T-helper 1 cell treated with Interleukin-12 subunit alpha and Interleukin-12 subunit beta and Interleukin-4 antibody, amounts not matched to agents 30 ng/mL and 1 ng/mL, for 36 hours (primary cell): ENCODE measurements around the gene ADIPOR2. TPM values are rescaled to one million over a fixed set of nuclear protein-coding genes. Genes with fewer than 3 reads are reported as not detected.
"Not testable (repeated sequence)": the region's sequence is repeated elsewhere in the genome, so short reads cannot be mapped to it uniquely, and the experiment has no call there.

ENCODE experiments used
- intact Hi-C: fragments of 100-400 bp; cut with micrococcal nuclease; formaldehyde crosslinking; loops from one replicate; pipeline ENCODE4 v1.15.1; 2024
- total RNA-seq: library from RNA; stranded (reverse); gene quantifications from 2 replicates; pipeline ENCODE4 v1.2.3, GENCODE V29; 2022

ADIPOR2 gene
- total RNA-seq, 1 donor from 2014 or later: 55.8 TPM

DNA sequence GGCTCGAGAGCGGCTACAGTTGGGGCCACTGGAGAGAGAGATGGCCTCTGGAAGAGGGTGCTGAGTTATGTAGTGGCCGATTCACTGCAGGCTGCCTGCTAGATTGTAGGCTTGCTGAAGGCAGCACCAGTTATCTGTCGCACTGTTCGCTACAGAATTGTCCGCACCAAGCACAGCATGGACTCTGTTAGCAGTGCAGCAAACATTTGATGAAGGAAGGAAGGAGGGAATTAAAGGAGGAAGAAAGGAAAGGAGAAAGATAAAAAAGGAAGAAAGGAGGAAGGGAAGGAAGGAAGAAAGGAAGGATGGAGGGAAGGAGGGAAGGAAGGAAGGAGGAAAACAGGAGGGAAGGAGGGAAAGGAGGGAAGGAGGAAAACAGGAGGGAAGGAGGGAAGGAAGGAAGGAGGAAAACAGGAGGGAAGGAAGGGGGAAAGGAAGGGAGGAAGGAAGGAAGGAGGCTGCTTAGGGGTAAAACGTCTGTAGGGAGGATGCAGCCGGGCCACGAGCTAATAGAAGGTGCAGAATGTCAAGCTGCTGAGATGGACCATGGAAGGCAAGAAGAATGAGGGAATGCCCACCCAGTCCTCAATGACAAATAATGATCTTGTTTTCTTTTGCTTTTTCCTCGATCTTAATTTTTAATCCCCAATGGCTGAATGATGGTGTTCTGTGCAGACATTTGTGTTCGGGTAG is 27.3 kb upstream of the ADIPOR2 start:
- intact Hi-C loops: no loop called here

DNA sequence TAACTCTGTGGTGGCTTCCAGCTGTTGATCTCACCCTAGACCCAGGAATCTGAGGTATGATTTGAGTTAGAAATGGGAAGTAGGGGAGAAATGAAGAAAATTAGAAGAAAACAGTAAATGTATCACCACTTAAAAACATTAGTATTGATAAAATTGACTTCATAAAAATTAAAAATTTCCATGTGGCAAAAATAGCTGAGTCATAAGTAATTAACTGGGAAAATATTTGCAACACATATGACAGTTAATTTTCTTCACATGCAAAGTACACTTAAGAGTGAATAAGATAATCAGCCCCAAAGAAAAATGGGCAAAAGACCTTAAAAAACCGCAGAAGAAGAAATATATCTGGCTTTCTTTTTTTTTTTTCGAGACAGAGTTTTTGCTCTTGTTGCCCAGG is 25.5 kb upstream of the ADIPOR2 start:
- intact Hi-C loops: no loop called here

DNA sequence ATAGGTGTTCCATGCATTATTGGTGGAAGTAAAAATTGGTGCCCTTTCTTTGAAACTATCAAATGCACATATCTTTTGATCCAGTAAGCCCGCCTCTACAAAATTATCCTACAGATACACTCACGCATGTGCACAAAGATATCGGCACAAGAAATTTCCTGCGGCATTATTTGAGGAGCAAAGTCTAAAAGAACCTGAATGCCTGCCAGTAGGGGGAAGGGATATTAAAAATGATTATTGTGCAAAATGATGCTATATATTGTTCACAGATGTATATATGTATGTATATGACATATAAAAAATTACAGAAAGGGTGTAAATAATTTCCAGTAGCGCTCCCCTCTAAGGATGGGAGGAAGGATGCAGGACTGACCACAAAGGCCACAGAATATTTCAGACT is 24.7 kb upstream of the ADIPOR2 start:
- intact Hi-C loops: loop anchor here (1.0 kb wide), 1 partner anchor 24 kb away; no protein-coding TSS in a partner anchor

DNA sequence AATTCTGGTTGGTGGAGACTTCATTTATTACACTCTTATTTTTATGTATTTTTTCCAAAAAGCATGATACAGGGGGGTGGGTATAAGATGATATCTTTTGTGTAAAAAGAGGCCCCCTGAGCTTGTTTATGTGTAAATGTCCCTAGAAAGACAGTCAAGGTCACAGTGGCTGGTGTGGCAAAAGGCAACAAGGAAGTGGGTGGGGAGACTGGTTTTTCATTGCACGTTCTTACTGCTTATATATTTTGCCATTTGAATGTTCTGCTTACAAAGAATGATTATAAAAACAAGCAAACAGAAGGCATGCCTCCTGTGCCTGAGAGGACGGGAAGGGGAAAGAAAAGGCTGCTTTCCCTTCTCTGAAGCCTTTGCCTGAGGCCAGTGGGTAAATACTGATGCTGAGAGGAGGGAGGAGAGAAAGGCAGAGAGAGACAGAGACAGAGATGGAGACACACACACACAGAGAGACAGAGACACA is 24.1 kb upstream of the ADIPOR2 start:
- intact Hi-C loops: loop anchor here (1.0 kb wide), 1 partner anchor 24 kb away; no protein-coding TSS in a partner anchor

DNA sequence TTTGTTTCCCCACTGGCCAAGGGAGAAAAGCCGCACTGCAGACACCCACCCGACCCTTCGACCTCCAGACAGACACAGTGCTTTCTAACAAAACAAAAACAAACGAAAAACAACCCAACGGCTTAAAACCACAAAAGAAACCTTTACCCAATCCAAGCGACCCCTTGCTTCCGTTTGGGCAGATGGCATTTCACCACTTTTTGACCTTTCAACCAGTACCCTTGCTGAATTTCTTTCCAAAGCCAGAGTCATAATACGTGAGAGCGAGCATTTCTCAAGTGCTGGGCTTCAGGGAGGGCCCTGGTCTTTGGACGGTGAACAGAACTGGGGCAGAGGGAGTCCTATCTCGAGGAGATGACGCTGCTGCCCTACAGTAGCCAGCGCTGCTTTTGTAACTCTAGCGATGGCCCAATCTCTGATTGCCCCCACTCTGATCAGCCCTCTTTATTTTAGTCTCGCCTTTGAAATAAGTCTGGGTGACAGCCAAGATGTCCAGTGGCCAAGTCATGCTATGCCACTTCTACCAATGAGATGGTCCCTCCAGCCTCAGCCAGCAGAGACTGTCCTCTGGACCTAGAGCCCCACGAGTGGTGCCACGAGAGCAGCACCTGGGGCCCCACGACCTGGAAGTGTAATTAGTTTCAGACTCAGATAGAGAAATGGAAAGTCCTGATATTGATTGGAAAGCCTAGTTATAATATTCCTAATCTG is 21.9 kb upstream of the ADIPOR2 start:
- intact Hi-C loops: no loop called here

DNA sequence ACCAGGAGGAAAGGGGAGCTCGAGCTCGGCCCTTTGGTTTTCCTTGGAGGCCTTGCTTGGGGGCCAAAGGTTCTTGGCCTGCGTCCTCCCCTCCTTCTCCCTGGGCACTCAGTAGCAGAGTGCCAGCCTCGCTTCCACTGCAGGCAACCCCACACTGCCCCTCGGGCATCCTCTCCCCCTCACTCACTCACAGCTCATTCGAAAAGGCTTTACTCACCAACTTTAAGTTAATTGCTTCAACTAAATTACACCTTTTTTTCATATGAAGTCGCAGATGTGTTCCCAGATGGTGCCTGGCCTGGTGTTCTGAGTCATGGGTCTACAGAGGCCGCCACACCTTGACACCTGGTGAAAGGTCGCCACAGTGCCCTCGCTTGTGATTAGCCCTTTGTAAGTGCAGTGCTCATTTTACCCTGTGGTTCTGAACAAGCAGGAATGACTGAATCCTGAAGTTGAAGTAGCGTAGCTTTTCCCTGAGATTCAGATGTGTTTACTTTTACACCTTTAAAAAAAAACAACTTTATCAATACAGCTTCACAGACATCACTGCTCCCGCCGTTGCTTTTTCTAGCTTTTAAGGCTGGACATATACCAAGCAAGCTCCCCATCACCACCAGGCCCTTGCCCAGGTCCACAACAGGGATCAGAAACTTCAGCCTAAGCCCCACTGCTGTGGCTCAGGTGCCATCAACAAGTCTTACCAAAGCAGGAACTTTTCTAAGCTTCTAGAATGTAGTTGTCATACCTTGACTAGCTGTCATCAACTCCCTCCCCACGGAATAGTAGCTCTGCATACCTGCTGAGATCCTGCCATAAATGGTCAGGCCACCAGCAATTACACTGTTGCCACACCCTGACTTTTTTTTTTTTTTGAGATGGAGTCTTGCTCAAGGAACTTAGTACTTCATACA is 20.3 kb upstream of the ADIPOR2 start:
- intact Hi-C loops: no loop called here

DNA sequence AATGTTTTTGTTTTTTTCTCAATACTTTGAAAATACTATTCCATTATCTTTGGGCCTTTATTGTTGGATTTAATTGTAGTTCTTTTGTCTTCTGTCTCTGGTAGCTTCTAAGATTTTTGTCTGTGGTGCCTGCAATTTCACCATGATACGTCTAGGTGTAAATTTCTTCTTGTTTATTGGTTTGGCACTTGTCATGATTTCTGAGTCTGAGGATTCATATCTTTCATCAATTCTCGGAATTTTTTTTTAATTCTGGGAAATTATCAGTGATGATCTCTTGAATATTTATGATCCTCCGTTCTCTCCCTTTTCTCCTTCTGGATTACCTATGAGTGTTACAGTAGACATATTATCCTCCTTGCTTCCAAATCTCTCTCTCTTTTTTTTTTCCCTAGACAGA is 14.8 kb upstream of the ADIPOR2 start:
- intact Hi-C loops: no loop called here

DNA sequence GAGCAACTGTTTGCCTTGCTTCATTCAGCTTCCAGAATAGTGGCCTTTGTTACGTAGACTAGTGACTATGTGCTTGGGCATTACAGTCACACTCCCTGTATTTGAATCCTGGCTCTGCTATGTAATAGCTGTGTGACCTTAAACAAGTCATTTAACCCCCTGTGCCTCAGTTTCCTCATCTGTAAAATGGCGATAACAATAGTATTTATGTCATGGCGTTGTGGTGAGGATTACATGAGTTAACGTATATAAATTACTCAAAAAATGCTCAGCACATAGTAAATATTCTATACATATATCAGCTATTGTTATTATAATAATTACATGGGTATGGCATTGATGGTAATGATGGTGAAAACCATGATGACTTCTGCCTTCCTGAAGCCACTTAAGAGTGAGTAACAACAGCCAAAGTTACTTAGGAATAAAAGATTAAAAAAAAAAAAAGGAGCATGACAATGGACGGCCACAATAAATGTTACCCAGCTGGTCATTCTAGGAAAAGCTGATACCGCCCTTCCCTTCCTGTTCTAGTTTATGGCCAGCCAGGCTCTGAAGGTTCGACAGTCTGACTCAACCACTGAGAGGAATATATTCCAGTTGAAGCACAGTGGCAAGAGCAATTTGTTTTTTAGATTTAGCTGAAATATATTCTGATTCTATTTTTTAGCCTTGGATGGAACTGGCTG is 9.9 kb upstream of the ADIPOR2 start:
- intact Hi-C loops: no loop called here

DNA sequence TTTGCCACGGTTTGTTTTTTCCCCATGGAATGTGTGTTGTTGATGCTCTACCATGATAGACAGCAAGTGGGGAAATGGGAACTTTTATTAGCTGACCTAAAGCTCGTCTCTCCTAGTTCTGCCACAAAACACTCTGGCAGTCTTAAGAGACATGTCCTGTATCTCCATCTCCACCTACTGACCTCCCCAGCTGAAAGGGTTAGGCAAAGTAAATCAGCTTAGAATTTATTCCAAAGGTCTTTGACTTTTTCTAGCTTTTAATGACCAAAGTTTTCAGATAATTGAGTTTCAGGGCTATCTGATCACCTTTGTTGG is 9.4 kb upstream of the ADIPOR2 start:
- intact Hi-C loops: no loop called here

DNA sequence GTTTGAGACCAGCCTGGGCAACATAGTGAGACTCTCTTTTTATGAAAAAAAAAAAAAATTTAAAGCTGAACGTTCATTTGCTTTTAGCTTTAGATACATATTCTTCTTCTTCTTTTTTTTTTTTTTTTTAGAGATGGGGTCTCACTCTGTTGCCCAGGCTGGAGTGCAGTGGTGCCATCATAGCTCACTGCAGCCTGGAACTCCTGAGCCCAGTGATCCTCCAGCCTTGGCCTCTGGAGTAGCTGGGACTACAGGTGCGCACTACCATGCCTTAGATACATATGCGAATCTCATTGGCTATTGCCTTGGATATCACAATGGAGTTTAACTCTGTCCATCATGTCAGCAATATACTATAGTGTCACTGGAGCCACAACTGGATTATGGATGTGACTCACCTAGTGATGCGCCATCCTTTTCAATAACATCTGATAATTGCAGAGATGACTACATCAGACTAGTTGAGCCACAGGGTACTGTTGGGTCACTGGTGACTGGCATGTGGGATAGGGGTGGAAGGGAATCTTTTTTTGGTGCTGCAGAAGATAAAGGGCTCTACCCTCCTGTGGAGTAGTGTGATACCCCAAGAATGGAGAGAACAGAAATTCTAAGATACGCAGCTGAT is 2.7 kb upstream of the ADIPOR2 start:
- intact Hi-C loops: no loop called here

DNA sequence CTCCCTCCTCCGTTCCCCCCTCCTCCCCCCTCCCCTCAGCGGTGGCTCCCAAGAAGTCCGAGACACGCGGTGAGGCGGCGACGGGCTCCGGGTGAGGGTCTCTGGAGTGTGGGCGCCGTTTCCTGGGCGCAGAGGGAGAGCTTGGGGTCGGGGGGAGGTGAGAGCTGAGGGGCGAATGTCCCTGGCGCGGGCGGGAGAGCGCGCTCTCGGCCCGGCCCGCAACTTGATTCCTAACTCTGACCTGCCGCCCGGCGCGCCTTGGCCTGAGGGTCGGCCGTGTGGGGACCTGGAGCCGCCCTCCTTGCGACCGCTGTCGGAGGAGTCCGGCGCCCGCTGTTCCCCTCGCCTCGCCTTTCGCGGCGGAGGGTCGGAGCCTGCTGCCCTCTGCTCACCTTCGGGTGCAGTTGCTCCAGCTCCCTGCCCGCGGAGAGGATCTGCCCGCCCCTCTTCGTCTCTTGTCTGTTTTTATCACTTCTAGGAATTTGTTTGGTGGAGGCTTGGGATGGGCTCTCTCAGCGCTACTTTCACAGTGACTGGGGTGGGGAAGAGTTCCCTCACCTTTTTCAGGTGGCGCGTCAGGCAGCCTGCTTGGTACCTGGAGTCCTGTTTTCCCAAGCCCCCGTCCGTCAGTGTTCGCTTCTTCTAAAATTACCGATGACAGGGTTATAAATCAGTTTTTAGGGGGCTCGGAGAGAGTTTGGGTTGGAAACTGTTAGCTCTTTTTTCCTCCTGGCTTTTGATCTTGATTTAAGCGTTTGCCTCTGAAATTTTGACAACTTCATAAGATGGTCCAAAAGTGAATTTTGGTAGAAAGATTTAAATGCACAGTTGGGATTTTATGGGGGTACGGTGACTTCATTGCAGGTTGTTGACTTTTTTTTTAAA is 495 bp downstream of the ADIPOR2 start:
- intact Hi-C loops: loop anchor here (1.0 to 2.0 kb wide), 4 partner anchors 39 to 743 kb away; partner anchors contain the start of genes DCP1B and RAD52

DNA sequence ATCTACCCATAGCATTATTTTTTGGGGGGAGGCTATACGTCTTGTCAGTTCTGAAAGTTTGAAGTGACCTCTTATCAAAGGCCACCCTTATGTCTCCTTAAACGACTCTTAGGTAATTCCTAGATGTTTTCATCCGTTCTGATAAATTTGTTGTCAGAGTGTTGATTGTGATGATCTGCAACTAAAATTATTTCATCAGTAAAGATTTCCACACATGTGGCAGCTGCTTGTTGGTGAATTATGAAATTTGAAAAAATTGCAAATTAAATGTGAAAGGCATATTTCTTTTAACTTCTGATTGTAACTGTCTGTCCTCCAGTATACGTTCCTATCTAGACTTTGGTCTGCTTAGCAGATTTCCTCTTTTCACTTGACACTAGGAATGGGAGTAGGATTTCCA is 1.4 kb downstream of the ADIPOR2 start:
- intact Hi-C loops: no loop called here

DNA sequence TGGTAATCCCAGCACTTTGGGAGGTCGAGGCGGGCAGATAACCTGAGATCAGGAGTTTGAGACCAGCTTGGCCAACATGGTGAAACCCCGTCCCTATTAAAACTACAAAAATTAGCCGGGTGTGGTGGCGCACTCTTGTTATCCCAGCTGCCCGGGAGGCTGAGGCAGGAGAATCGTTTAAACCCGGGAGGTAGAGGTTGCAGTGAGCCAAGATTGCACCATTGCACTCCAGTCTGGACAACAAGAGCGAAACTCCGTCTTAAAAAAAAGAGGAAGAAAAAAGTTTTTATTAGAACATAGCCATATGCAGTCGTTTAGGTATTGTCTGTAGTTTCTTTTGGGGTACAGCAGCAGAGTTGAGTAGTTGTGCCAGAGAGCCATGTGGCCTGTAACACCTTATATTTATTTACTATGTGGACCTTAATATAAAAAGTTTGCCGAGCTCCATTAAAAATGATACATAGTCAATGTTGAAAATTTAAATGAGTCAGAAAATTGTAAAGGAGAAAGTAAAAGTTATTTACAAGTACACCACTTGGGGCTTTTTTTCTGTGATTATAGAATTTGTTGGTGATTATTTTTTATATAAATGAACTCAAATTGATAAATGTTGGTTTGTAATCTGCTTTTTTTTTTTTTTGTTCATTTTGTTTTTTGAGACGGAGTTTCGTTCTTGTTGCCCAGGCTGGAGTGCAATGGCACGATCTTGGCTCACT is 2.2 kb downstream of the ADIPOR2 start:
- intact Hi-C loops: no loop called here

DNA sequence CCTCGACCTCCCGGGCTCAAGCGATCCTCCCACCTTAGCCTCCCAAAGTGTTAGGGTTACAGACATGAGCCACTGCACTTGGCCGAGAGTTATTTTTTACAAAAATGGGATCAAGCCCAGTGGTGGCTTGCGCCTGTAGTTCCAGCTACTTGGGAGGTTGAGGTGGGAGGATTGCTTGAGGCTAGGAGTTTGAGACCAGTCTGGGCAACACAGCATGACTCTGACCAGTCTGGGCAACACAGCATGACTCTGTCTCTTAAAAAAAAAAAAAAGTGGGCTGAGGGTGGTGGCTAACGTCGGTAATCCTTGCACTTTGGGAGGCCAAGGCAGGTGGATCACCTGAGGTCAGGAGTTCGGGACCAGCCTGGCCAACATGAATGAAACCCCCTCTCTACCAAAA is 4.2 kb downstream of the ADIPOR2 start:
- intact Hi-C loops: not testable (repeated sequence)

DNA sequence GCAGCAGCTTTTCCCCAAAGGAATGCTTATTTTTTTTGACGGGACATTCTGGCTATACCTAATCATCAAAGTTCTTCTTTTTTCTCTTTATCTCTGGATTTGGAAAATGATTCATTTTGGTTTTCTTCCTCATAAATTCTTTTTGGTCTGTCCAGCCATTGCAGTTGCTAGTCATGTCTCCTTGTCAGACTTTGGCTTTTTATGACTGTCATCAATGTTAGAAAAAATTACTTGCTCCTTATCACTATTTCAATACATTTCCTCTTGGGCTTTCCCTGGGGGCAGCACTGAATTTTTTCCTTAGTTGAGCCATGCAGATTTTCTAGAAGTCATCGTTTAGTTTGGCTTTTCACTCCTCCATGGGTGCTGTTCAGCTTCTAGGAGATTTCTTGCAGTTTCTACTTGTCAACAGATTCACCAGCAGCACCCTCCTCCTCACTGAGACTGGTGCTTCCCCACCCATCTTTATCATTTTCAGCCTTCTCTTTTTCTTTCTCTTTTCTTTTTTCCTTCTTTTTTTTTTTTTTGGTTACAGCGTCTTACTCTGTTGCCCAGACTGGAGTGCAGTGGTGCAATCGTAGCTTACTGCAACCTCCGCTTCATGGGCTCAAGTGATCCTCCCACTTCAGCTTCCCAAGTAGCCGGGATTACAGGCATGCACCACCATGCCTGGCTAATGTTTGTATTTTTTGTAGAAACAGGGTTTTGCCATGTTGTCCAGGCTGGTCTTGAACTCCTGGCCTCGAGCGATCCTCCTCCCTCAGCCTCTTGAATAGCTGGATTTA is 5.2 kb downstream of the ADIPOR2 start:
- intact Hi-C loops: no loop called here

DNA sequence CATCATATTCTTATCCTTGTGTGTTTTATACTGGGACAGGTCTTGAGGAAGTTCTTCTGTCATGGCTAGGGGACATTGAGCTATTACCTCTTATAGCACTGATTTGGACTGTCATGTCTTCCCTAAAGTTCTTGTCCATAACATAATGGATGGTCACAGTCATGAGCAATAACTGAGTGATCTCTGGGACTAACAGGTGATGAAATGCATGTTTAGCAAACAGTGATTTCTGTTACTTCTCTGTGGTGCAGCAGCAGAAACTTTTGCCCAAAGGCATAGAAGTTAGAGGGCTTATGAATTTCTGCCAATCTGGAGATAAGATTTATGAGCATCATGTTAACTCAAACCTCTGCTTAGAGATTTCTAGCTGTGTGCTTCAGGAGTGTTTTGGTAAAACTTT is 5.9 kb downstream of the ADIPOR2 start:
- intact Hi-C loops: no loop called here

DNA sequence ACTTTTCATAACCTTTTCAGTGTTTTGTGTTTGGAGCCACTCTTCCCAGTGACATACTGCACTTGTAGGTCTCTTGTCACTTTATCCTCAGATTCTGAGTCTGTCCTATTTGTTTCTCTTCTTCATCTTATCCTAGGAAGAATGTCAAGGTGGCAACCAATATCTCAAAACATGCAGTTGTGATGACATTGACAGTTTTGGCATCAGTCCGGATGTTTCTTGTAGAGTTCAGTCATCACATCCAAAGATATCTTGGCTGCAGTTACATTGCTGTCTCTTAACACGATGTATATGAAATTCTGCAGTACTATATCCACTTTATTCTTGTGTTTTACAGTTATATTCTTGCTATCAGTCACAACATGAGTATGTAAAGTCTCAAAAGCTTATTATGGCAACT is 6.4 kb downstream of the ADIPOR2 start:
- intact Hi-C loops: no loop called here

DNA sequence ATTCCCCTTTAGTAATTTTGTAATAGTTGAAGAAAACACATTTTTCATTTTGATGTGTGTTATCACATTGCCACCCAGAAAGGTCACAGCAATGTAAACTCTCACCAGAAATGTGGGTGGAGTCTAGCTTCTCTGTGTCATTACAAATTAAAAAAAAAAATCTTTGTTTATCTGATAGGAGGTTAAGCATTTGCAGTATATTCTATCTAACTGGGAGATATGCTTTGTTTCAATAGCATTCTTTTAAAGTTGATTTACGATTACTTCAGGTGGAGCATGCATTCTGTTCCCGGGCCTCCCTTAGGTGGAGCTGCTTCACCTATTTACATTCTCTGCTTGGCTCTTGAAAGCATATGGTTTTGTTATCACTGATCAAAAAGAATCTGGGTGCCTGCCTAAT is 7.8 kb downstream of the ADIPOR2 start:
- intact Hi-C loops: no loop called here
